ENCODE data around the gene MYO5B. TPM values are rescaled to one million over a fixed set of nuclear protein-coding genes. Genes with fewer than 3 reads are reported as not detected.

Gene MYO5B
- total and polyA plus RNA-seq, 10 of the 15 experiments (the other 5 are each of a cell fraction or from before 2014, with no cell fraction given) = 2.5 to 4.5 (median 3.3) TPM

DNA sequence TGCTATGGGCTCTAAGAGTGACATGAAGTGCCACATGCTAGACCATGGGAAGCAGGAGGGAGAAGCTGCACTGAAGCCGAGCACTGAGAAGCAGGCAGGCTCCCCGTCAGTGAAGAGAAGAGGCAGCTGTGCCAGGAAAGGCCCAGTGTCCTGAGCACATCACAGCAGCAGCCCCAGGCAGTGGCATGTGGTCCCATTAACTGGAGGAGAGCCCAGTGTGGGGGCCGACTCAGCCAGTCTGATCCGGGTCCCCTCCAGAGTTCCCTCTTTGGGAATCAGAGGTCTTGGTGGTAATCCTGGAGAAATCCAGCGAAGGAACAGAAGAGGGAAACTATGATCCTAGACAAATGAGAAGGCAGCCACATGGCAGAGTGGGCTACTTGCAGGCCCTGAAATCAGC, 284.9 kb downstream of the MYO5B start (continued):
- TF ChIP-seq, protein P1, sequence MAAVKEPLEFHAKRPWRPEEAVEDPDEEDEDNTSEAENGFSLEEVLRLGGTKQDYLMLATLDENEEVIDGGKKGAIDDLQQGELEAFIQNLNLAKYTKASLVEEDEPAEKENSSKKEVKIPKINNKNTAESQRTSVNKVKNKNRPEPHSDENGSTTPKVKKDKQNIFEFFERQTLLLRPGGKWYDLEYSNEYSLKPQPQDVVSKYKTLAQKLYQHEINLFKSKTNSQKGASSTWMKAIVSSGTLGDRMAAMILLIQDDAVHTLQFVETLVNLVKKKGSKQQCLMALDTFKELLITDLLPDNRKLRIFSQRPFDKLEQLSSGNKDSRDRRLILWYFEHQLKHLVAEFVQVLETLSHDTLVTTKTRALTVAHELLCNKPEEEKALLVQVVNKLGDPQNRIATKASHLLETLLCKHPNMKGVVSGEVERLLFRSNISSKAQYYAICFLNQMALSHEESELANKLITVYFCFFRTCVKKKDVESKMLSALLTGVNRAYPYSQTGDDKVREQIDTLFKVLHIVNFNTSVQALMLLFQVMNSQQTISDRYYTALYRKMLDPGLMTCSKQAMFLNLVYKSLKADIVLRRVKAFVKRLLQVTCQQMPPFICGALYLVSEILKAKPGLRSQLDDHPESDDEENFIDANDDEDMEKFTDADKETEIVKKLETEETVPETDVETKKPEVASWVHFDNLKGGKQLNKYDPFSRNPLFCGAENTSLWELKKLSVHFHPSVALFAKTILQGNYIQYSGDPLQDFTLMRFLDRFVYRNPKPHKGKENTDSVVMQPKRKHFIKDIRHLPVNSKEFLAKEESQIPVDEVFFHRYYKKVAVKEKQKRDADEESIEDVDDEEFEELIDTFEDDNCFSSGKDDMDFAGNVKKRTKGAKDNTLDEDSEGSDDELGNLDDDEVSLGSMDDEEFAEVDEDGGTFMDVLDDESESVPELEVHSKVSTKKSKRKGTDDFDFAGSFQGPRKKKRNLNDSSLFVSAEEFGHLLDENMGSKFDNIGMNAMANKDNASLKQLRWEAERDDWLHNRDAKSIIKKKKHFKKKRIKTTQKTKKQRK (IDR thresholded peaks at IDR 0.05; ENCODE audit: low read depth, low read length) = no peak

DNA sequence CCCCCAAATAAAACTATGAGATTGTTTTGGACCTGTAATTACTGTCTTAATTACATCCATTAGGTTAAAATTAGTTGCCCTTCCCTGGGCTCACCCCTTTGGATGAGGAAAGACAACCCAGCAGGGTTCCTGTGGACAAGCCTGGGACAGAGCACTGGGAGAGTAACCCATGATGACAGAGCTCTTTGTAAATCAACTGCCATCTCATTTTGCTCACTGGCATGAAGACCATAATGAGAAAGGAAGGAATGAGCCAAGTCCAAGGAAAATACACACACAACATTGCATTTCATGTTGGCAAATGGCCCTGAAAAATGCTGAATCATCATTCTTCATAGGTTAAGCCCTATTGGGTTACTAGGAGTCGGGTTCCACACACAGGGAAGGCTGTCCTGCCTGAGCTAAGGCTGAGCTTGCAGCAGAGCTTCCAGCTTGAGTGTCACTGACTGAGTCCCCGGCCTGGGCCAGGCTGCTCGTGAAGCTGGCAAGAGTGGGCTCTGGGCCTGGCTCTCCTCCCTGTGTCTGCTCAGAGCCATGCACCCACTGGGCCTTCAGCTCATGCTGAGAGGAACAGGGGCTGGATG, 287.5 kb downstream of the MYO5B start:
- ChIA-PET POLR2A (no interaction called here), CTCF (no interaction called here), SMC1A (ENCODE audit: uncharacterized antibody, unreplicated experiment) (no interaction called here), RAD21 (ENCODE audit: unreplicated experiment) (no interaction called here)
- Histone ChIP-seq H3K4me1 (ENCODE audit: control insufficient read depth, insufficient read depth, low read length) (no peaks in the 10 kb centered on the region), H3K4me3 (no peak overlapping the region), H3K9me3 (replicated peaks; ENCODE audit: control insufficient read depth, insufficient read depth, low read length) (no peaks in the 10 kb centered on the region; the same call in 2 of the 3 replicates), H2AFZ (ENCODE audit: control insufficient read depth, low read depth, low read length) (no peak overlapping the region), H3K79me2 (ENCODE audit: control insufficient read depth, insufficient read depth, low read length) (no peaks in the 10 kb centered on the region), H3K36me3 (ENCODE audit: control insufficient read depth in 2 of 2, insufficient read depth in 2 of 2, low read length in 1 of 2) (no peaks in the 10 kb centered on the region), H3K27me3 (replicated peaks in 1 of 2; ENCODE audit: control insufficient read depth in 2 of 2, insufficient read depth in 2 of 2, low read length in 1 of 2) (peaks cover 0 to 3% of the 10 kb centered on the region in 2 experiments; a peak in 2 of 4 replicates), H4K20me1 (ENCODE audit: control insufficient read depth, insufficient read depth) (no peaks in the 10 kb centered on the region), H3K4me2 (ENCODE audit: control insufficient read depth, insufficient read depth) (no peak overlapping the region), H3K9ac (ENCODE audit: control insufficient read depth, insufficient read depth, low read length) (no peak overlapping the region), H3K27ac (ENCODE audit: control insufficient read depth, insufficient read depth) (no peak overlapping the region)
- intact Hi-C loops (cut with micrococcal nuclease; ENCODE audit: unreplicated experiment) (no loop called here), in situ Hi-C loops (cut with MboI) (no loop called here)
- 3% methylated on average over 3 of the region's 3 CpGs for WGBS (ENCODE audit: insufficient coverage, insufficient replicate concordance, low lambda C conversion rate, missing lambda C conversion rate)
- no TSS peak for BruUV-seq (replicated peaks)
- TF ChIP-seq HDAC2 (IDR thresholded peaks at IDR 0.05) (no peak), MTA3 (IDR thresholded peaks at IDR 0.05; ENCODE audit: borderline replicate concordance, low read length) (no peak), NR2C1 (IDR thresholded peaks at IDR 0.05) (no peak), GATAD2B (conservative IDR thresholded peaks at IDR 0.05; ENCODE audit: low read depth) (no peak), ZNF217 (IDR thresholded peaks at IDR 0.05) (no peak), MTA2 (IDR thresholded peaks at IDR 0.05; ENCODE audit: low read depth) (no peak), NFYB (IDR thresholded peaks at IDR 0.05; ENCODE audit: insufficient read depth, low read depth, low read length) (no peak), RELA (IDR thresholded peaks at IDR 0.05; ENCODE audit: borderline replicate concordance, partially characterized antibody) (no peak)
- TF ChIP-seq, protein P2, sequence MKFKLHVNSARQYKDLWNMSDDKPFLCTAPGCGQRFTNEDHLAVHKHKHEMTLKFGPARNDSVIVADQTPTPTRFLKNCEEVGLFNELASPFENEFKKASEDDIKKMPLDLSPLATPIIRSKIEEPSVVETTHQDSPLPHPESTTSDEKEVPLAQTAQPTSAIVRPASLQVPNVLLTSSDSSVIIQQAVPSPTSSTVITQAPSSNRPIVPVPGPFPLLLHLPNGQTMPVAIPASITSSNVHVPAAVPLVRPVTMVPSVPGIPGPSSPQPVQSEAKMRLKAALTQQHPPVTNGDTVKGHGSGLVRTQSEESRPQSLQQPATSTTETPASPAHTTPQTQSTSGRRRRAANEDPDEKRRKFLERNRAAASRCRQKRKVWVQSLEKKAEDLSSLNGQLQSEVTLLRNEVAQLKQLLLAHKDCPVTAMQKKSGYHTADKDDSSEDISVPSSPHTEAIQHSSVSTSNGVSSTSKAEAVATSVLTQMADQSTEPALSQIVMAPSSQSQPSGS (IDR thresholded peaks at IDR 0.05; ENCODE audit: low read length) = no peak
- TF ChIP-seq, protein P3, sequence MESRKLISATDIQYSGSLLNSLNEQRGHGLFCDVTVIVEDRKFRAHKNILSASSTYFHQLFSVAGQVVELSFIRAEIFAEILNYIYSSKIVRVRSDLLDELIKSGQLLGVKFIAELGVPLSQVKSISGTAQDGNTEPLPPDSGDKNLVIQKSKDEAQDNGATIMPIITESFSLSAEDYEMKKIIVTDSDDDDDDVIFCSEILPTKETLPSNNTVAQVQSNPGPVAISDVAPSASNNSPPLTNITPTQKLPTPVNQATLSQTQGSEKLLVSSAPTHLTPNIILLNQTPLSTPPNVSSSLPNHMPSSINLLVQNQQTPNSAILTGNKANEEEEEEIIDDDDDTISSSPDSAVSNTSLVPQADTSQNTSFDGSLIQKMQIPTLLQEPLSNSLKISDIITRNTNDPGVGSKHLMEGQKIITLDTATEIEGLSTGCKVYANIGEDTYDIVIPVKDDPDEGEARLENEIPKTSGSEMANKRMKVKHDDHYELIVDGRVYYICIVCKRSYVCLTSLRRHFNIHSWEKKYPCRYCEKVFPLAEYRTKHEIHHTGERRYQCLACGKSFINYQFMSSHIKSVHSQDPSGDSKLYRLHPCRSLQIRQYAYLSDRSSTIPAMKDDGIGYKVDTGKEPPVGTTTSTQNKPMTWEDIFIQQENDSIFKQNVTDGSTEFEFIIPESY (IDR thresholded peaks at IDR 0.05) = no peak
- TF ChIP-seq, protein P1 (IDR thresholded peaks at IDR 0.05; ENCODE audit: low read depth, low read length) = no peak
- ATAC-seq = no peak
- DNase-seq (ENCODE audit: low read depth, low spot score) = no peak
- FAIRE-seq = no peak
